Hepatocyte (in vitro differentiated cells): Measurements from ENCODE around the gene CCDC3. TPM values are rescaled to one million over a fixed set of nuclear protein-coding genes. Genes with fewer than 3 reads are reported as not detected.

Experiments used
- DNase-seq: peaks from one replicate; pipeline ENCODE4 v3.0.0-alpha.2; 2016; ENCODE audit warnings: low spot score
- H2AFZ ChIP-seq: fragments of 200-600 bp; sonication (generic); 2 replicates; pipeline ENCODE4 v1.6.0; 2016; ENCODE audit warnings: antibody characterized with exemption, mild to moderate bottlenecking
- H3K27ac ChIP-seq: fragments of 200-600 bp; sonication (generic); 2 replicates; pipeline ENCODE4 v1.5.1; 2016; ENCODE audit warnings: mild to moderate bottlenecking
- H3K27me3 ChIP-seq: fragments of 200-600 bp; sonication (generic); 2 replicates; pipeline ENCODE4 v1.6.1; 2016
- H3K36me3 ChIP-seq: fragments of 200-600 bp; sonication (generic); replicated peaks from 2 replicates; pipeline ENCODE4 v1.5.1; 2016; ENCODE audit warnings: low read depth; ENCODE audit not compliant: insufficient read depth
- H3K4me1 ChIP-seq: fragments of 200-600 bp; sonication (generic); 2 replicates; pipeline ENCODE4 v1.5.1; 2016; ENCODE audit warnings: mild to moderate bottlenecking, moderate library complexity; ENCODE audit not compliant: insufficient read depth
- H3K4me2 ChIP-seq: fragments of 200-600 bp; sonication (generic); 2 replicates; pipeline ENCODE4 v1.6.0; 2016
- H3K4me3 ChIP-seq: fragments of 200-600 bp; sonication (generic); 2 replicates; pipeline ENCODE4 v1.5.1; 2016; ENCODE audit warnings: mild to moderate bottlenecking
- H3K79me2 ChIP-seq: fragments of 200-600 bp; sonication (generic); 2 replicates; pipeline ENCODE4 v1.6.0; 2017; ENCODE audit warnings: mild to moderate bottlenecking
- H3K9me2 ChIP-seq: fragments of 200-600 bp; sonication (generic); replicated peaks from 2 replicates; pipeline ENCODE4 v1.6.0; 2017; ENCODE audit warnings: mild to moderate bottlenecking; ENCODE audit not compliant: insufficient read depth
- H3K9me3 ChIP-seq: fragments of 200-600 bp; sonication (generic); 2 replicates; pipeline ENCODE4 v1.5.1; 2016; ENCODE audit warnings: low read depth, mild to moderate bottlenecking
- H4K20me1 ChIP-seq: fragments of 200-600 bp; sonication (generic); 2 replicates; pipeline ENCODE4 v1.6.0; 2016; ENCODE audit warnings: mild to moderate bottlenecking; ENCODE audit not compliant: insufficient read depth, poor library complexity, severe bottlenecking
- CTCF ChIP-seq: fragments of 200-600 bp; sonication (generic); IDR thresholded peaks from 2 replicates; pipeline ENCODE4 v1.5.1; 2016; ENCODE audit warnings: antibody characterized with exemption, mild to moderate bottlenecking; ENCODE audit not compliant: poor library complexity
- EZH2 ChIP-seq: fragments of 200-600 bp; sonication (generic); IDR thresholded peaks from 2 replicates; pipeline ENCODE4 v1.6.1; 2016; ENCODE audit warnings: antibody characterized with exemption, mild to moderate bottlenecking, borderline replicate concordance
- EZH2phosphoT487 ChIP-seq: fragments of 200-600 bp; sonication (generic); IDR thresholded peaks from one replicate; pipeline ENCODE4 v1.6.1; 2018; ENCODE audit warnings: antibody characterized with exemption, mild to moderate bottlenecking, low read depth, moderate library complexity; ENCODE audit not compliant: unreplicated experiment, severe bottlenecking
- WGBS: methylation state at CpG from one replicate; pipeline ENCODE4 v1.1.6; 2016; ENCODE audit warnings: low lambda C conversion rate; ENCODE audit errors: missing lambda C conversion rate; 5-methylcytosine and 5-hydroxymethylcytosine counted together
- polyA plus RNA-seq: library from polyadenylated mRNA; unstranded; fragments of >200 nt; fragmentation: Nextera tagmentation; extraction: Ambion mirVana; gene quantifications from 2 replicates; pipeline ENCODE4 v1.2.1, GENCODE V29; 2016
- total RNA-seq: library from RNA; depleted of rRNA; stranded (reverse); fragments of >200 nt; gene quantifications from 2 replicates; pipeline ENCODE4 v1.2.3, GENCODE V29; 2014

CCDC3 gene
- total and polyA plus RNA-seq, 2 experiments from 2014 or later = 10.4 to 10.5 TPM

GRCh38 chr10:12980713-12981306, 20.7 kb downstream of the CCDC3 start:
- no peak for DNase-seq
- peak overlapping the region; percentile 69 for H3K4me2 ChIP-seq
- H3K4me1 ChIP-seq = peaks cover 7% of the 10 kb centered on the region
- 72% methylated on average over 6 of the region's 6 CpGs for WGBS
- no peak for TF ChIP-seq CTCF
- no peak overlapping the region for H3K27ac ChIP-seq
- H3K27me3 ChIP-seq = no peaks in the 10 kb centered on the region
- H3K9me3 ChIP-seq = no peaks in the 10 kb centered on the region
- H2AFZ ChIP-seq = no peak overlapping the region
- no peaks in the 10 kb centered on the region for H3K79me2 ChIP-seq
- no peaks in the 10 kb centered on the region for H4K20me1 ChIP-seq
- no peak overlapping the region for H3K4me3 ChIP-seq
- no peaks in the 10 kb centered on the region for H3K9me2 ChIP-seq
- H3K36me3 ChIP-seq = no peaks in the 10 kb centered on the region

GRCh38 chr10:12980102-12980661, 21.3 kb downstream of the CCDC3 start:
- H3K36me3 ChIP-seq = no peaks in the 10 kb centered on the region
- peak overlapping the region; percentile 69 for H3K4me2 ChIP-seq
- H3K4me3 ChIP-seq = no peak overlapping the region
- TF ChIP-seq EZH2 (no peak), EZH2phosphoT487 (no peak), CTCF (no peak)
- H2AFZ ChIP-seq = no peak overlapping the region
- H3K79me2 ChIP-seq = no peaks in the 10 kb centered on the region
- H4K20me1 ChIP-seq = no peaks in the 10 kb centered on the region
- 16% methylated on average over 7 of the region's 7 CpGs for WGBS
- H3K27me3 ChIP-seq = no peaks in the 10 kb centered on the region
- no peaks in the 10 kb centered on the region for H3K9me3 ChIP-seq
- DNase-seq = no peak
- peaks cover 7% of the 10 kb centered on the region for H3K4me1 ChIP-seq
- H3K27ac ChIP-seq = peak overlapping the region; percentile 17
- no peaks in the 10 kb centered on the region for H3K9me2 ChIP-seq

- TF ChIP-seq EZH2phosphoT487 (no peak), CTCF (no peak), EZH2 (no peak)
- Histone ChIP-seq H3K4me3 (no peak overlapping the region), H3K79me2 (no peaks in the 10 kb centered on the region), H4K20me1 (no peaks in the 10 kb centered on the region), H3K4me1 (peaks cover 7% of the 10 kb centered on the region), H3K36me3 (no peaks in the 10 kb centered on the region), H3K9me2 (no peaks in the 10 kb centered on the region), H3K27ac (no peak overlapping the region), H3K9me3 (no peaks in the 10 kb centered on the region), H2AFZ (no peak overlapping the region), H3K27me3 (no peaks in the 10 kb centered on the region), H3K4me2 (no peak overlapping the region)
- DNase-seq = no peak
- 48% methylated on average over 4 of the region's 4 CpGs for WGBS
These were observed 22.6 kb downstream of the CCDC3 start for GRCh38 chr10:12978891-12979290.
